GM15510 (cell line): Measurements from ENCODE around the gene FOXR1.
A peak's percentile ranks its signal among the peaks of the same experiment; 100 is the strongest.

Experiments
- POLR2A ChIP-seq: IDR thresholded peaks from 3 replicates; pipeline ENCODE4 v1.6.1; 2011; ENCODE audit warnings: borderline replicate concordance; ENCODE audit not compliant: insufficient read length; ENCODE audit errors: extremely low read depth

FOXR1 gene

GRCh38 chr11:119029069-119029339 lies 57.4 kb downstream of the FOXR1 start:
- no peak for TF ChIP-seq POLR2A

DNA sequence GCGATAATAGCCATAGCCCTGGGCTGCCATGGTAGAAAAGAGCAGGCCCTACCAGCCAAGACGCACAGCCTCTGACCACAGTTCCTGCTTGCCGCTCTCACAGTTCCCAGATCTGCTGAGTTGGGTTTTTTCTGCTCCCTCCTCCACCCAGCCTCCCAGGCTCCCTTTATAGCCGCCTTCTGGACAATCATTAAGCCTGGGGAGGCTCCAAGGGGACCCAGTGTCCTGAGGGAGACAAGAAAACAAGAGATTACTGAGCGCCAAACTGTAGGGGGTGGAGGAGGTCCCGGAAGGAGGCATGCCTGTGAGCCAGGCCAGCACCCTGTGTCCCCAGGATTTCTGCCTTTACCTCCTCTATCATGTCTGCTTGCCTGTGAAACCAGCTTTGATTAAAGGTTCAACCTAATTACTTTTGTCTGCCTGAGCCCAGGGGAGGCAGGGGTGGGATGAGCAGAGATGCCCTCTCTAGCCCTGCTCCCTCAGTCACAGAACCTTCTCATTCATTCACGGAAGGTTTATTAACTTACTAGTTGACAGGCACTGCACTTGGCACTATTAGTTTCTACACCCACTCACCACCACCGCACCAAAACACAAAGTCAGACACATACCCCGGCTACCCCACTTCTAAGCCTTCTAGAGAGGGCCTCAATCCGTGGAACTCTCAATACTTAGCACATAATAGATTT lies 57.9 kb downstream of the FOXR1 start:
- no peak for TF ChIP-seq POLR2A

DNA sequence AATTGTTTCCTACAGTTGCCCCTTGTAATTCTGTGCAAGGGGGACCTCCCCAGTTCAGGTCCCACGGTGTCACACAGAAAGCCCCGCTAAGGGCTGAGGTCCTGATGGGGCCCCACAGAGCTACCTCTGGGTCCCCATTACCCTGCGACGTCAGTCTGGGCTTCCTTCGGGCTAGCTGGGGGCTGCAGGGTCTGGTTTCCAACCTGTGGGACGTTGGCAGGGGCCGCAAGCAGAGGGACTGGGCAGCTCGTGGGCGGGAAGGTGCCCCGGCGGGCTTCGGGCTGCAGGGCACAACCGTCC lies 58.4 kb downstream of the FOXR1 start:
- no peak for TF ChIP-seq POLR2A

GRCh38 chr11:119030329-119031047 lies 58.9 kb downstream of the FOXR1 start, which contains the start of gene SLC37A4:
Gene SLC37A4, minus strand, starts transcription at chr11:119030877.
- peak; percentile 73 for TF ChIP-seq POLR2A
